HCT116 (cell line): Measurements from ENCODE around the gene MAPKBP1.

Experiments
- CBX3 ChIP-seq: IDR thresholded peaks from 2 replicates; pipeline ENCODE4 v1.6.1; 2012; ENCODE audit warnings: low read depth
- CTCF ChIP-seq, 3 experiments: fragments of 200-600 bp in 1 of 3; sonication (generic) in 1 of 3; IDR thresholded peaks in 2 of 3; conservative IDR thresholded peaks in 1 of 3; 2 replicates each; pipeline ENCODE4 v1.5.1; 2012 to 2017; ENCODE audit warnings: low read depth in 2 of 3, low read length in 2 of 3, antibody characterized with exemption in 1 of 3, borderline replicate concordance in 1 of 3, control low read depth in 1 of 3, mild to moderate bottlenecking in 1 of 3, mixed read lengths in 1 of 3, mixed run types in 1 of 3, moderate library complexity in 1 of 3; ENCODE audit not compliant: insufficient read depth in 1 of 3
- EZH2 ChIP-seq: fragments of 200-600 bp; sonication (generic); IDR thresholded peaks from 2 replicates; pipeline ENCODE4 v1.6.1; 2017; ENCODE audit warnings: antibody characterized with exemption, mixed run types
- JUND ChIP-seq: IDR thresholded peaks from 2 replicates; pipeline ENCODE4 v1.6.1; 2012
- POLR2AphosphoS5 ChIP-seq: IDR thresholded peaks from 2 replicates; pipeline ENCODE4 v1.6.1; 2011; ENCODE audit warnings: mild to moderate bottlenecking, low read depth, low read length, moderate library complexity
- RAD21 ChIP-seq: IDR thresholded peaks from 2 replicates; pipeline ENCODE4 v1.6.1; 2012; ENCODE audit warnings: low read depth, mild to moderate bottlenecking
- SP1 ChIP-seq: IDR thresholded peaks from 2 replicates; pipeline ENCODE4 v1.6.1; 2012; ENCODE audit warnings: low read depth
- YY1 ChIP-seq: IDR thresholded peaks from 2 replicates; pipeline ENCODE4 v1.6.1; 2011; ENCODE audit warnings: low read length, low read depth, moderate library complexity, mild to moderate bottlenecking; ENCODE audit not compliant: insufficient replicate concordance; ENCODE audit errors: extremely low read depth
- TF ChIP-seq, protein P1 (sequence below): IDR thresholded peaks from 2 replicates; pipeline ENCODE4 v1.6.1; 2012; ENCODE audit warnings: low read depth
- TF ChIP-seq, protein P2 (sequence below): IDR thresholded peaks from 2 replicates; pipeline ENCODE4 v1.6.1; 2012

DNA sequence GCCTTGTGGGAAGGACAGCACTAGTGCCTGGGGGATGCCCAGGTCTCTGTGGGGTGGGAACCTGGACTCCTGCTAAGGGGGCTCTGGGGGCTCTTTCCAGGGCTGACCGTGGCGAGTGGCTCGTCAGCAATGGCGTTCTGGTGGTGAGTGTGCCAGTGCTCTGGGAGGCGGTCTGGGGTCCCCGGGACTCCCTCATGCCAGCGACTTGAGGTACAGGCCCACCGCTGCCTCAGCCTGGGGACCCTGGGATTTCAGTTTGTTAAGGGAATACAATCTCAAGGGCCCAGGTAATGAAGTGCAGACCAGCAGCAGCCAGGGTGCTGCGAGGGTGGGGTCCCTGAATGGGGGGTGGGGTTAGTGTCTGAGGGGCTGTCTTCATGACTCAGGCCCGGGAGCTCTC lies 66.8 kb downstream of the MAPKBP1 start:
- TF ChIP-seq CTCF (IDR thresholded peaks at IDR 0.05 in 2 of 3, conservative IDR thresholded peaks at IDR 0.05 in 1 of 3; ENCODE audit: borderline replicate concordance in 1 of 3, insufficient read depth in 1 of 3, low read depth in 2 of 3, low read length in 2 of 3) (no peak), CBX3 (no peak), JUND (no peak), SP1 (no peak), POLR2AphosphoS5 (no peak), EZH2 (no peak), RAD21 (no peak), YY1 (no peak)
- TF ChIP-seq, protein P1, sequence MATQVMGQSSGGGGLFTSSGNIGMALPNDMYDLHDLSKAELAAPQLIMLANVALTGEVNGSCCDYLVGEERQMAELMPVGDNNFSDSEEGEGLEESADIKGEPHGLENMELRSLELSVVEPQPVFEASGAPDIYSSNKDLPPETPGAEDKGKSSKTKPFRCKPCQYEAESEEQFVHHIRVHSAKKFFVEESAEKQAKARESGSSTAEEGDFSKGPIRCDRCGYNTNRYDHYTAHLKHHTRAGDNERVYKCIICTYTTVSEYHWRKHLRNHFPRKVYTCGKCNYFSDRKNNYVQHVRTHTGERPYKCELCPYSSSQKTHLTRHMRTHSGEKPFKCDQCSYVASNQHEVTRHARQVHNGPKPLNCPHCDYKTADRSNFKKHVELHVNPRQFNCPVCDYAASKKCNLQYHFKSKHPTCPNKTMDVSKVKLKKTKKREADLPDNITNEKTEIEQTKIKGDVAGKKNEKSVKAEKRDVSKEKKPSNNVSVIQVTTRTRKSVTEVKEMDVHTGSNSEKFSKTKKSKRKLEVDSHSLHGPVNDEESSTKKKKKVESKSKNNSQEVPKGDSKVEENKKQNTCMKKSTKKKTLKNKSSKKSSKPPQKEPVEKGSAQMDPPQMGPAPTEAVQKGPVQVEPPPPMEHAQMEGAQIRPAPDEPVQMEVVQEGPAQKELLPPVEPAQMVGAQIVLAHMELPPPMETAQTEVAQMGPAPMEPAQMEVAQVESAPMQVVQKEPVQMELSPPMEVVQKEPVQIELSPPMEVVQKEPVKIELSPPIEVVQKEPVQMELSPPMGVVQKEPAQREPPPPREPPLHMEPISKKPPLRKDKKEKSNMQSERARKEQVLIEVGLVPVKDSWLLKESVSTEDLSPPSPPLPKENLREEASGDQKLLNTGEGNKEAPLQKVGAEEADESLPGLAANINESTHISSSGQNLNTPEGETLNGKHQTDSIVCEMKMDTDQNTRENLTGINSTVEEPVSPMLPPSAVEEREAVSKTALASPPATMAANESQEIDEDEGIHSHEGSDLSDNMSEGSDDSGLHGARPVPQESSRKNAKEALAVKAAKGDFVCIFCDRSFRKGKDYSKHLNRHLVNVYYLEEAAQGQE = no peak
- TF ChIP-seq, protein P2, sequence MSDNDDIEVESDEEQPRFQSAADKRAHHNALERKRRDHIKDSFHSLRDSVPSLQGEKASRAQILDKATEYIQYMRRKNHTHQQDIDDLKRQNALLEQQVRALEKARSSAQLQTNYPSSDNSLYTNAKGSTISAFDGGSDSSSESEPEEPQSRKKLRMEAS = no peak
